ENCODE measurements around the gene EXD2.

DNA sequence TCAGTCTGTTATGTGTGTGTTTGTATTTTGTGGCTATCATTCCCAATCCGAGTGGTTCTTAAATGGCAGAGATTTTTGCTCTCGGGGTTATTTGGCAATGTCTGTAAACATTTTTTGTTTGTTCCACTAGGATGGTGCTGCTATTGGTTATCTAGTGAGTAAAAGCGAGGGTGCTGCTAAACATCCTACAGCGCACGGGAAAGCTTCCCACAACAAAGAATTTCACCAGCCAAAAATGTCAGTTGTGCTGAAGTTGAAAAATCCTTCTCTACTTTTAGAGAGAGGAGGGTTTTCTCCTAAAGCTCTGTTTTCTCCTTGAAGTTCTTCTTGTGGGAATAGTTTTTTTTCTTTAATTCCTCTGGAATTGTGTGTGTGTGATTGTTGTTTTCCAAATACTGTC lies 2.4 kb downstream of the EXD2 start:
- no peak for TF ChIP-seq GATA3 (IDR thresholded peaks at IDR 0.05; ENCODE audit: low read depth, low read length)
- no peak for TF ChIP-seq GATA2 (IDR thresholded peaks at IDR 0.05; ENCODE audit: low read depth, low read length)
